HepG2 (cell line): ENCODE results near the gene FAM3B. TPM values are rescaled to one million over a fixed set of nuclear protein-coding genes. Genes with fewer than 3 reads are reported as not detected.

Experiments
- FOXJ3 ChIP-seq: sonication (generic); formaldehyde crosslinking; IDR thresholded peaks from 2 replicates; pipeline ENCODE4 v1.4.0; 2020; ENCODE audit warnings: missing genetic modification reagents, mild to moderate bottlenecking, borderline replicate concordance
- GABPA ChIP-seq, 2 experiments: IDR thresholded peaks; 2 replicates each; pipeline ENCODE4 v1.6.1; 2011 to 2016; ENCODE audit warnings: low read depth in 2 of 2, low read length in 1 of 2, missing biosample characterization in 1 of 2, missing genetic modification characterization in 1 of 2
- IKZF1 ChIP-seq: fragments of 450-650 bp; IDR thresholded peaks from 2 replicates; pipeline ENCODE4 v1.7.1; 2016
- ISX ChIP-seq: sonication (generic); formaldehyde crosslinking; conservative IDR thresholded peaks from 2 replicates; pipeline ENCODE4 v1.5.0; 2020; ENCODE audit warnings: missing genetic modification reagents
- KDM5B ChIP-seq: sonication (generic); formaldehyde crosslinking; IDR thresholded peaks from 2 replicates; pipeline ENCODE4 v1.4.0; 2020; ENCODE audit warnings: missing genetic modification reagents, mild to moderate bottlenecking, borderline replicate concordance
- MED8 ChIP-seq: sonication (generic); formaldehyde crosslinking; IDR thresholded peaks from 2 replicates; pipeline ENCODE4 v1.8.1; 2023; ENCODE audit warnings: mild to moderate bottlenecking, missing genetic modification reagents; ENCODE audit not compliant: insufficient replicate concordance
- MLX ChIP-seq: IDR thresholded peaks from 2 replicates; pipeline ENCODE4 v1.6.1; 2016
- NPAS2 ChIP-seq: sonication (generic); formaldehyde crosslinking; IDR thresholded peaks from 2 replicates; pipeline ENCODE4 v1.8.0; 2022; ENCODE audit warnings: mild to moderate bottlenecking, missing genetic modification reagents, borderline replicate concordance
- PAXIP1 ChIP-seq: sonication (generic); formaldehyde crosslinking; conservative IDR thresholded peaks from 2 replicates; pipeline ENCODE4 v1.4.0; 2020; ENCODE audit warnings: mild to moderate bottlenecking, missing genetic modification reagents, moderate library complexity
- POLR2G ChIP-seq: fragments of 200-400 bp; formaldehyde crosslinking; IDR thresholded peaks from 2 replicates; pipeline ENCODE4 v1.6.1; 2018; ENCODE audit warnings: mild to moderate bottlenecking, low read depth, low read length, moderate library complexity
- PTBP1 ChIP-seq: fragments of 200-400 bp; formaldehyde crosslinking; IDR thresholded peaks from 2 replicates; pipeline ENCODE4 v1.6.1; 2018; ENCODE audit warnings: low read length, low read depth; ENCODE audit not compliant: poor library complexity, severe bottlenecking
- SALL1 ChIP-seq: sonication (generic); formaldehyde crosslinking; IDR thresholded peaks from 2 replicates; pipeline ENCODE4 v1.8.0; 2022; ENCODE audit warnings: mild to moderate bottlenecking, missing genetic modification reagents
- SAP130 ChIP-seq: IDR thresholded peaks from 2 replicates; pipeline ENCODE4 v1.6.1; 2016; ENCODE audit warnings: low read depth
- SMARCC2 ChIP-seq: fragments of 450-650 bp; IDR thresholded peaks from 2 replicates; pipeline ENCODE4 v1.6.1; 2017; ENCODE audit warnings: antibody characterized with exemption, mild to moderate bottlenecking
- SMARCE1 ChIP-seq: fragments of 450-650 bp; IDR thresholded peaks from 2 replicates; pipeline ENCODE4 v1.6.1; 2017; ENCODE audit warnings: borderline replicate concordance
- SP1 ChIP-seq, 2 experiments: fragments of 450-650 bp in 1 of 2; sonication (generic) in 1 of 2; formaldehyde crosslinking in 1 of 2; IDR thresholded peaks; 2 replicates each; pipeline versions ENCODE4 v1.4.0 to v1.6.1; 2016 to 2020; ENCODE audit warnings: missing genetic modification reagents in 1 of 2
- SSRP1 ChIP-seq: IDR thresholded peaks from 2 replicates; pipeline ENCODE4 v1.6.1; 2016; ENCODE audit warnings: control low read depth
- TFE3 ChIP-seq: IDR thresholded peaks from 2 replicates; pipeline ENCODE4 v1.6.1; 2016
- TOE1 ChIP-seq: sonication (generic); formaldehyde crosslinking; IDR thresholded peaks from 2 replicates; pipeline ENCODE4 v1.4.0; 2020; ENCODE audit warnings: mild to moderate bottlenecking, missing genetic modification reagents
- ZBTB20 ChIP-seq: sonication (generic); formaldehyde crosslinking; IDR thresholded peaks from 2 replicates; pipeline ENCODE4 v1.8.1; 2023; ENCODE audit warnings: missing genetic modification reagents, low read depth, mild to moderate bottlenecking, borderline replicate concordance
- ZFP36L2 ChIP-seq: sonication (generic); formaldehyde crosslinking; IDR thresholded peaks from 2 replicates; pipeline ENCODE4 v1.4.0; 2020; ENCODE audit warnings: missing genetic modification reagents
- ZNF629 ChIP-seq: sonication (generic); formaldehyde crosslinking; conservative IDR thresholded peaks from 2 replicates; pipeline ENCODE4 v1.5.0; 2020; ENCODE audit warnings: missing genetic modification reagents
- ZNF639 ChIP-seq: conservative IDR thresholded peaks from 2 replicates; pipeline ENCODE4 v1.6.1; 2018; ENCODE audit warnings: missing genetic modification reagents
- polyA plus RNA-seq, 8 experiments: library from polyadenylated mRNA; depleted of rRNA in 3 of 8; stranded (reverse) in 7 of 8; unstranded in 1 of 8; fragments of >200 nt; fragmentation: Illumina TruSeq in 4 of 8; extraction: Trizol in 4 of 8; gene quantifications; 2 replicates each; pipeline versions ENCODE4 v1.2.1 to v1.2.3, GENCODE V29; 2011 to 2016; ENCODE audit warnings: low read depth in 4 of 8, missing spikeins in 1 of 8, mixed read lengths in 1 of 8; ENCODE audit not compliant: insufficient read depth in 1 of 8
- total RNA-seq, 5 experiments: library from RNA; depleted of rRNA; stranded (reverse); fragments of >200 nt; fragmentation: Illumina TruSeq; extraction: Trizol; gene quantifications; 2 replicates each; pipeline ENCODE4 v1.2.3, GENCODE V29; 2016; ENCODE audit warnings: low read depth in 1 of 5

FAM3B gene
- total and polyA plus RNA-seq, 2 of the 13 experiments (the other 11 are each of a cell fraction or from before 2014, with no cell fraction given), result 46.5 to 62.0 TPM

- TF ChIP-seq SP1 (IDR thresholded peaks at IDR 0.05), result no peak
- no peak for TF ChIP-seq SP1 (CRISPR knock-in tag; IDR thresholded peaks at IDR 0.05)
- TF ChIP-seq SSRP1 (CRISPR knock-in tag), result no peak
- no peak for TF ChIP-seq IKZF1
- no peak for TF ChIP-seq MLX
- no peak for TF ChIP-seq NPAS2 (CRISPR knock-in tag)
- peak; percentile 49; the same call in 1 of the 2 replicates for TF ChIP-seq POLR2G
- no peak for TF ChIP-seq PAXIP1 (CRISPR knock-in tag)
- no peak for TF ChIP-seq ZBTB20
- no peak for TF ChIP-seq ZFP36L2 (CRISPR knock-in tag)
- TF ChIP-seq GABPA (IDR thresholded peaks at IDR 0.05; ENCODE audit: low read depth, low read length), result no peak
- TF ChIP-seq GABPA (CRISPR knock-in tag; IDR thresholded peaks at IDR 0.05; ENCODE audit: low read depth), result no peak
- TF ChIP-seq KDM5B (CRISPR knock-in tag), result no peak
- no peak for TF ChIP-seq ZNF629 (CRISPR knock-in tag)
- no peak for TF ChIP-seq PTBP1
- peak; percentile 19; the same call in 1 of the 2 replicates for TF ChIP-seq SAP130
- TF ChIP-seq SMARCC2, result no peak
- no peak for TF ChIP-seq ISX
- no peak for TF ChIP-seq FOXJ3 (CRISPR knock-in tag)
- TF ChIP-seq SALL1 (CRISPR knock-in tag), result no peak
- TF ChIP-seq TFE3 (CRISPR knock-in tag), result no peak
- TF ChIP-seq SMARCE1, result no peak
- TF ChIP-seq ZNF639 (CRISPR knock-in tag), result no peak
- TF ChIP-seq TOE1, result no peak
- TF ChIP-seq MED8 (CRISPR knock-in tag), result no peak
Measured at GRCh38 chr21:41321211-41321907, 4.8 kb downstream of the FAM3B start (continued).
